K562 (cell line): ENCODE measurements around the gene BCL11A. TPM values are rescaled to one million over a fixed set of nuclear protein-coding genes. Genes with fewer than 3 reads are reported as not detected.

Experiments
- ATAC-seq: fragments of 200-7000 bp; cut with Tn5 transposase; 3 replicates; pipeline ENCODE4 v1.9.1; 2020; ENCODE audit warnings: moderate library complexity
- BruUV-seq: library from RNA; stranded (reverse); fragments of 400-500 nt; replicated peaks from 2 replicates; lab custom pipeline; 2021; lab: Mats Ljungman, UMichigan
- CTCF ChIA-PET: fragments of 300-600 bp; formaldehyde crosslinking; extraction: SDS; loops from one replicate; lab custom pipeline; 2021; ENCODE audit warnings: low intra/inter-chr PET ratio; lab: Yijun Ruan, JAX
- POLR2A ChIA-PET: fragments of 300-600, 350-650 bp; sonication (Branson Sonifier 250); formaldehyde crosslinking; extraction: SDS; loops from one replicate; lab custom pipeline; 2021; ENCODE audit warnings: antibody characterized with exemption, inconsistent platforms; lab: Yijun Ruan, JAX
- DNase-seq, 4 experiments: peaks; one replicate each; pipeline versions ENCODE4 v3.0.0 to v3.0.0-alpha.2; 2011 to 2018; ENCODE audit warnings: low spot score in 3 of 4, mixed read lengths in 3 of 4; ENCODE audit errors: extremely low read depth in 1 of 4
- FAIRE-seq: peaks from 2 replicates; lab custom pipeline; 2011; peaks lifted over from hg19 to GRCh38; lab: Jason Lieb, UNC
- H2AFZ ChIP-seq: 2 replicates; pipeline ENCODE4 v1.6.0; 2011; ENCODE audit warnings: low read depth, low read length, control low read depth, inconsistent platforms
- H3K27ac ChIP-seq: fragments of 200-600 bp; 3 replicates; pipeline ENCODE4 v1.8.0; 2011; ENCODE audit warnings: low read depth, mild to moderate bottlenecking, control low read depth, inconsistent platforms, low read length, moderate library complexity, mixed read lengths; ENCODE audit errors: extremely low read depth
- H3K27me3 ChIP-seq, 2 experiments: fragments of 300-600 bp in 1 of 2; 2 replicates in 1 of 2; 3 replicates in 1 of 2; pipeline versions ENCODE4 v1.6.0 to v1.8.0; 2011; ENCODE audit warnings: inconsistent platforms in 2 of 2, low read length in 2 of 2, mild to moderate bottlenecking in 1 of 2, mixed read lengths in 1 of 2, moderate library complexity in 1 of 2; ENCODE audit not compliant: control insufficient read depth in 2 of 2, insufficient read depth in 2 of 2
- H3K36me3 ChIP-seq: fragments of 300-600 bp; 3 replicates; pipeline ENCODE4 v1.8.0; 2011; ENCODE audit warnings: mild to moderate bottlenecking, low read length, inconsistent platforms; ENCODE audit not compliant: control insufficient read depth, insufficient read depth
- H3K4me1 ChIP-seq, 2 experiments: fragments of 200-600 bp in 1 of 2; replicated peaks in 1 of 2; 2 replicates in 1 of 2; 3 replicates in 1 of 2; pipeline versions ENCODE4 v1.5.1 to v1.8.0; 2011; ENCODE audit warnings: inconsistent platforms in 2 of 2, low read length in 2 of 2, mild to moderate bottlenecking in 1 of 2, mixed read lengths in 1 of 2, moderate library complexity in 1 of 2; ENCODE audit not compliant: control insufficient read depth in 2 of 2, insufficient read depth in 2 of 2
- H3K4me2 ChIP-seq: 2 replicates; pipeline ENCODE4 v1.6.1; 2011; ENCODE audit warnings: low read length, control low read depth, inconsistent platforms, mixed read lengths; ENCODE audit not compliant: insufficient read depth
- H3K4me3 ChIP-seq: fragments of 200-600 bp; sonication (generic), shearing (Covaris generic); 2 replicates; pipeline ENCODE4 v1.5.1; 2016; ENCODE audit warnings: control low read depth, inconsistent platforms
- H3K79me2 ChIP-seq: fragments of 200-600 bp; 3 replicates; pipeline ENCODE4 v1.8.0; 2011; ENCODE audit warnings: low read length, inconsistent platforms; ENCODE audit not compliant: control insufficient read depth, insufficient read depth
- H3K9ac ChIP-seq, 2 experiments: 2 replicates each; pipeline versions ENCODE4 v1.6.0 to v1.6.1; 2011; ENCODE audit warnings: low read depth in 2 of 2, low read length in 2 of 2, control low read depth in 1 of 2, inconsistent platforms in 1 of 2, mild to moderate bottlenecking in 1 of 2, mixed read lengths in 1 of 2; ENCODE audit not compliant: insufficient read depth in 1 of 2
- H3K9me1 ChIP-seq: one replicate; pipeline ENCODE4 v1.6.0; 2011; ENCODE audit warnings: inconsistent platforms, mild to moderate bottlenecking, low read length, moderate library complexity; ENCODE audit not compliant: control insufficient read depth, insufficient read depth
- H3K9me3 ChIP-seq: replicated peaks from 2 replicates; pipeline ENCODE4 v1.5.1; 2011; ENCODE audit warnings: low read depth, low read length, inconsistent platforms; ENCODE audit not compliant: control insufficient read depth, insufficient read depth
- H4K20me1 ChIP-seq: replicated peaks from 2 replicates; pipeline ENCODE4 v1.6.1; 2011; ENCODE audit warnings: low read length, inconsistent platforms, mixed read lengths; ENCODE audit not compliant: control insufficient read depth, insufficient read depth
- AFF1 ChIP-seq, 2 experiments: fragments of 450-650 bp; IDR thresholded peaks; 2 replicates each; pipeline ENCODE4 v1.6.1; 2018; ENCODE audit warnings: mild to moderate bottlenecking in 2 of 2, low read depth in 1 of 2; ENCODE audit not compliant: partially characterized antibody in 2 of 2
- BHLHE40 ChIP-seq: IDR thresholded peaks from 2 replicates; pipeline ENCODE4 v1.6.1; 2011; ENCODE audit warnings: low read length, improper control_type of control experiment
- ESRRA ChIP-seq: fragments of 450-650 bp; IDR thresholded peaks from 2 replicates; pipeline ENCODE4 v1.6.1; 2014; ENCODE audit warnings: low read depth, mild to moderate bottlenecking, moderate library complexity, borderline replicate concordance
- ETV5 ChIP-seq: sonication (generic); formaldehyde crosslinking; IDR thresholded peaks from 2 replicates; pipeline ENCODE4 v1.4.0; 2020; ENCODE audit warnings: low read depth, mild to moderate bottlenecking, missing genetic modification reagents
- FOXA3 ChIP-seq, 2 experiments: fragments of 450-650 bp in 1 of 2; sonication (generic) in 1 of 2; formaldehyde crosslinking; IDR thresholded peaks in 1 of 2; conservative IDR thresholded peaks in 1 of 2; 2 replicates each; pipeline versions ENCODE4 v1.4.0 to v1.8.0; 2020 to 2022; ENCODE audit warnings: mild to moderate bottlenecking in 2 of 2, missing genetic modification reagents in 1 of 2
- GTF2E2 ChIP-seq: fragments of 200-800 bp; sonication (Bioruptor generic); IDR thresholded peaks from 2 replicates; pipeline ENCODE4 v1.6.1; 2016; ENCODE audit warnings: missing genetic modification characterization, missing compliant biosample characterization
- NR2F6 ChIP-seq: fragments of 450-650 bp; formaldehyde crosslinking; IDR thresholded peaks from 2 replicates; pipeline ENCODE4 v1.4.0; 2020; ENCODE audit warnings: mild to moderate bottlenecking
- SP2 ChIP-seq: IDR thresholded peaks from 2 replicates; pipeline ENCODE4 v1.6.1; 2011; ENCODE audit warnings: mild to moderate bottlenecking, low read depth, low read length, moderate library complexity; ENCODE audit not compliant: poor library complexity, severe bottlenecking; ENCODE audit errors: extremely low read depth
- VEZF1 ChIP-seq: fragments of 200-800 bp; sonication (Bioruptor generic); IDR thresholded peaks from 2 replicates; pipeline ENCODE4 v1.6.1; 2017; ENCODE audit warnings: missing genetic modification characterization, missing compliant biosample characterization
- ZNF324 ChIP-seq: fragments of 250-450 bp; sonication (Bioruptor Pico); IDR thresholded peaks from 2 replicates; pipeline ENCODE4 v1.4.0; 2020; ENCODE audit warnings: mild to moderate bottlenecking
- ZNF57 ChIP-seq: fragments of 450-650 bp; formaldehyde crosslinking; IDR thresholded peaks from 2 replicates; pipeline ENCODE4 v1.4.0; 2020; ENCODE audit warnings: mild to moderate bottlenecking, moderate library complexity
- ZNF589 ChIP-seq: fragments of 200-800 bp; sonication (Bioruptor generic); IDR thresholded peaks from 2 replicates; pipeline ENCODE4 v1.6.1; 2016; ENCODE audit warnings: low read depth, missing genetic modification characterization, missing compliant biosample characterization
- WGBS: fragments of 100-300 bp; shearing (Covaris generic); methylation state at CpG from one replicate; pipeline ENCODE4 v1.1.6; 2016; ENCODE audit warnings: low coverage, mixed read lengths; ENCODE audit not compliant: insufficient coverage; ENCODE audit errors: missing lambda C conversion rate; 5-methylcytosine and 5-hydroxymethylcytosine counted together
- in situ Hi-C: fragments of 300-500 bp; cut with MboI; formaldehyde crosslinking; loops from 4 replicates; pipeline ENCODE4 v1.15.0; 2018; ENCODE audit warnings: inconsistent platforms, mixed read lengths
- intact Hi-C: fragments of 100-400 bp; cut with micrococcal nuclease; formaldehyde crosslinking; loops from 2 replicates; pipeline ENCODE4 v1.14.2; 2022
- polyA plus RNA-seq, 8 experiments: library from polyadenylated mRNA; depleted of rRNA in 4 of 8; stranded (reverse) in 5 of 8; unstranded in 3 of 8; fragments of >200 nt; fragmentation: Nextera tagmentation in 2 of 8; fragmentation: Illumina TruSeq in 1 of 8; extraction: Ambion mirVana in 2 of 8; extraction: Trizol in 1 of 8; gene quantifications; 2 replicates each; pipeline versions ENCODE4 v1.2.1 to v1.2.3, GENCODE V29; 2011 to 2014; ENCODE audit warnings: inconsistent platforms in 1 of 8, missing spikeins in 1 of 8
- total RNA-seq, 7 experiments: library from RNA; depleted of rRNA in 6 of 7; stranded (reverse); fragments of >200 nt in 6 of 7; fragmentation: Illumina TruSeq in 2 of 7; extraction: Trizol in 2 of 7; gene quantifications; 2 replicates each; pipeline versions ENCODE4 v1.2.1 to v1.2.3, GENCODE V29; 2011 to 2021; ENCODE audit warnings: low replicate concordance in 1 of 7

The BCL11A gene
- total and polyA plus RNA-seq, 9 of the 15 experiments (the other 6 are each of a cell fraction or from before 2014, with no cell fraction given) = 0.13 TPM; not detected in 8

- in situ Hi-C loops = no loop called here
- WGBS = 0% methylated on average over 6 of the region's 6 CpGs
- BruUV-seq = no TSS peak
Observed at GRCh38 chr2:60577682-60578283, 24.3 kb upstream of the BCL11A start.

More at GRCh38 chr2:60577682-60578283, 24.3 kb upstream of the BCL11A start:
- Histone ChIP-seq H4K20me1 (no peaks in the 10 kb centered on the region), H3K36me3 (no peaks in the 10 kb centered on the region), H3K4me3 (no peak overlapping the region), H3K27me3 (peaks cover 8 to 17% of the 10 kb centered on the region in 2 experiments; a peak in 3 of 5 replicates), H3K27ac (no peak overlapping the region), H3K9me3 (no peaks in the 10 kb centered on the region), H3K4me1 (peaks cover 0 to 7% of the 10 kb centered on the region in 2 experiments; a peak in 2 of 5 replicates), H3K4me2 (no peak overlapping the region), H3K79me2 (no peaks in the 10 kb centered on the region), H2AFZ (no peak overlapping the region), H3K9ac (no peak overlapping the region), H3K9me1 (no peaks in the 10 kb centered on the region)
- ATAC-seq (no peak), FAIRE-seq (no peak), DNase-seq (no peak)
- no peak for TF ChIP-seq ZNF57
- TF ChIP-seq VEZF1 = no peak
- no peak for TF ChIP-seq ESRRA
- TF ChIP-seq NR2F6 (CRISPR knock-in tag) = no peak
- no peak for TF ChIP-seq AFF1 (IDR thresholded peaks at IDR 0.05; ENCODE audit: low read depth in 1 of 2, partially characterized antibody in 2 of 2)
- no peak for TF ChIP-seq ETV5
- TF ChIP-seq ZNF324 (CRISPR knock-in tag) = no peak
- TF ChIP-seq ZNF589 (CRISPR knock-in tag) = no peak
- no peak for TF ChIP-seq FOXA3 (CRISPR knock-in tag; conservative IDR thresholded peaks at IDR 0.05 in 1 of 2, IDR thresholded peaks at IDR 0.05 in 1 of 2)
- TF ChIP-seq SP2 = no peak
- no peak for TF ChIP-seq GTF2E2
- TF ChIP-seq BHLHE40 = no peak
- POLR2A ChIA-PET = no interaction called here
- CTCF ChIA-PET = no interaction called here
- intact Hi-C loops = no loop called here
